T-cell (primary cell): ENCODE measurements around the gene IKZF1. TPM values are rescaled to one million over a fixed set of nuclear protein-coding genes. Genes with fewer than 3 reads are reported as not detected.

Source experiments
- ATAC-seq, 4 experiments: fragments of 200-7000 bp in 3 of 4; fragments of 150-1000 bp in 1 of 4; cut with Tn5 transposase; replicated peaks in 1 of 4; 1 replicate in 3 of 4; 2 replicates in 1 of 4; pipeline ENCODE4 v1.10.0; 2021; ENCODE audit warnings: moderate library complexity in 3 of 4, mild to moderate bottlenecking in 2 of 4, moderate number of reproducible peaks in 1 of 4
- CTCF ChIA-PET, 2 donors: fragments of 300-600 bp; sonication (Branson Sonifier 250); formaldehyde crosslinking; loops; one replicate each; lab custom pipeline; 2022; ENCODE audit warnings: antibody characterized with exemption in 2 of 2; lab: Charles Lee
- POLR2A ChIA-PET, 2 donors: fragments of 300-600 bp; sonication (Branson Sonifier 250); formaldehyde crosslinking; loops; one replicate each; lab custom pipeline; 2022; ENCODE audit warnings: antibody characterized with exemption in 2 of 2; lab: Charles Lee
- DNase-seq, 35 experiments: peaks; one replicate each; pipeline versions ENCODE4 v3.0.0 to v3.0.0-alpha.2; 2013 to 2023
- H3K27ac ChIP-seq: one replicate; pipeline ENCODE4 v1.5.1; 2013; ENCODE audit warnings: low read length
- H3K27me3 ChIP-seq, 2 experiments: replicated peaks in 1 of 2; 1 replicate in 1 of 2; 2 replicates in 1 of 2; pipeline versions ENCODE4 v1.6.1 to v1.7.0; 2013; ENCODE audit warnings: low read length in 1 of 2, mixed read lengths in 1 of 2; ENCODE audit not compliant: control insufficient read depth in 2 of 2, insufficient read depth in 2 of 2; ENCODE audit errors: extremely low read depth in 1 of 2
- H3K36me3 ChIP-seq, 2 donors: 1 replicate in 1 of 2; 2 replicates in 1 of 2; pipeline versions ENCODE4 v1.6.1 to v1.7.0; 2013; ENCODE audit warnings: low read length in 1 of 2; ENCODE audit not compliant: control insufficient read depth in 2 of 2, insufficient read depth in 1 of 2; ENCODE audit errors: extremely low read depth in 1 of 2
- H3K4me1 ChIP-seq, 2 experiments: 1 replicate in 1 of 2; 2 replicates in 1 of 2; pipeline versions ENCODE4 v1.6.1 to v1.7.0; 2013; ENCODE audit warnings: low read length in 2 of 2, mixed read lengths in 1 of 2; ENCODE audit not compliant: insufficient read depth in 2 of 2, control insufficient read depth in 1 of 2; ENCODE audit errors: extremely low read depth in 1 of 2
- H3K4me3 ChIP-seq, 2 donors: 1 replicate in 1 of 2; 2 replicates in 1 of 2; pipeline versions ENCODE4 v1.5.1 to v1.7.0; 2013; ENCODE audit warnings: mild to moderate bottlenecking in 2 of 2, low read length in 1 of 2, moderate library complexity in 1 of 2; ENCODE audit not compliant: control insufficient read depth in 1 of 2; ENCODE audit errors: extremely low read depth in 1 of 2
- H3K9me3 ChIP-seq: 2 replicates; pipeline ENCODE4 v1.7.0; 2013
- H3K27ac Mint-ChIP-seq, 2 donors: one replicate each; pipeline ENCODE4 v1.8.0; 2020 to 2021; ENCODE audit warnings: mild to moderate bottlenecking in 2 of 2, mixed read lengths in 2 of 2
- H3K27me3 Mint-ChIP-seq, 2 donors: one replicate each; pipeline ENCODE4 v1.8.0; 2021 to 2022; ENCODE audit warnings: mixed read lengths in 2 of 2
- H3K36me3 Mint-ChIP-seq: one replicate; pipeline ENCODE4 v1.8.0; 2021; ENCODE audit warnings: mixed read lengths
- H3K4me1 Mint-ChIP-seq, 3 donors: one replicate each; pipeline ENCODE4 v1.8.0; 2020 to 2022; ENCODE audit warnings: mixed read lengths in 3 of 3, mild to moderate bottlenecking in 1 of 3
- H3K4me3 Mint-ChIP-seq, 3 donors: one replicate each; pipeline ENCODE4 v1.8.0; 2020 to 2022; ENCODE audit warnings: mild to moderate bottlenecking in 3 of 3, mixed read lengths in 3 of 3, moderate library complexity in 3 of 3
- H3K9me3 Mint-ChIP-seq, 3 donors: one replicate each; pipeline ENCODE4 v1.8.0; 2020 to 2022; ENCODE audit warnings: mixed read lengths in 3 of 3
- whole genome bisulfite sequencing: methylation state at CpG from one replicate; pipeline ENCODE4 v1.1.5; 2013; ENCODE audit warnings: missing lambda C conversion rate; ENCODE audit not compliant: insufficient coverage; 5-methylcytosine and 5-hydroxymethylcytosine counted together
- total RNA-seq, 35 experiments: library from RNA in 6 of 35; stranded (reverse) in 6 of 35; fragments of 120-200 nt in 1 of 35; gene quantifications; one replicate each; pipeline versions ENCODE4 v1.2.1 to v1.2.4 and lab custom pipeline; 2013 to 2026

Gene IKZF1
- total RNA-seq, 5 donors from 2014 or later (not counting 1 experiment from before 2014, with no cell fraction given): 429 to 525 (median 494) TPM

- ATAC-seq: peak in 1 of 4 experiments; percentile 31
- 95% methylated on average over 3 of the region's 7 CpGs for WGBS
- no peaks in the 10 kb centered on the region for H3K9me3 Mint-ChIP-seq
- no peak for DNase-seq
- Histone ChIP-seq H3K36me3 (peaks cover 8 to 57% of the 10 kb centered on the region in 2 donors), H3K4me1 (peaks cover 0 to 41% of the 10 kb centered on the region in 2 experiments), H3K4me3 (no peak overlapping the region), H3K9me3 (no peaks in the 10 kb centered on the region), H3K27me3 (no peaks in the 10 kb centered on the region), H3K27ac (no peak overlapping the region)
- CTCF ChIA-PET: no interaction called here
- H3K27me3 Mint-ChIP-seq: no peaks in the 10 kb centered on the region
- H3K36me3 Mint-ChIP-seq: peaks cover 47% of the 10 kb centered on the region
- peak overlapping the region; percentile 53 to 84 for H3K27ac Mint-ChIP-seq
- no peak overlapping the region for H3K4me3 Mint-ChIP-seq
- H3K4me1 Mint-ChIP-seq: peaks cover 76 to 87% (median 77%) of the 10 kb centered on the region in 3 donors
- POLR2A ChIA-PET: no interaction called here
These were observed 99.9 kb downstream of the IKZF1 start for GRCh38 chr7:50404392-50404791.

GRCh38 chr7:50405221-50405620, 100.7 kb downstream of the IKZF1 start:
- DNase-seq: no peak
- Mint-ChIP-seq H3K4me3 (no peak overlapping the region), H3K27ac (peak overlapping the region; percentile 64 to 84), H3K9me3 (no peaks in the 10 kb centered on the region), H3K27me3 (no peaks in the 10 kb centered on the region), H3K4me1 (peaks cover 84 to 92% (median 86%) of the 10 kb centered on the region in 3 donors), H3K36me3 (peaks cover 40% of the 10 kb centered on the region)
- H3K4me3 ChIP-seq: no peak overlapping the region
- CTCF ChIA-PET: no interaction called here
- peak overlapping the region; percentile 34 for H3K27ac ChIP-seq
- 81% methylated on average over 5 of the region's 7 CpGs for WGBS
- H3K9me3 ChIP-seq: no peaks in the 10 kb centered on the region
- POLR2A ChIA-PET: no interaction called here
- no peak for ATAC-seq
- peaks cover under 1 to 49% of the 10 kb centered on the region in 2 donors for H3K36me3 ChIP-seq
- peaks cover under 1 to 43% of the 10 kb centered on the region in 2 experiments for H3K4me1 ChIP-seq
- no peaks in the 10 kb centered on the region for H3K27me3 ChIP-seq

- Histone ChIP-seq H3K36me3 (peaks cover 0 to 31% of the 10 kb centered on the region in 2 donors), H3K27me3 (no peaks in the 10 kb centered on the region), H3K4me1 (peaks cover 5 to 45% of the 10 kb centered on the region in 2 experiments), H3K27ac (peak overlapping the region; percentile 12), H3K9me3 (no peaks in the 10 kb centered on the region), H3K4me3 (no peak overlapping the region)
- 88% methylated on average over 1 of the region's 5 CpGs for WGBS
- POLR2A ChIA-PET: no interaction called here
- Mint-ChIP-seq H3K4me1 (peaks cover 82 to 94% (median 83%) of the 10 kb centered on the region in 3 donors), H3K36me3 (peaks cover 24% of the 10 kb centered on the region), H3K9me3 (no peaks in the 10 kb centered on the region), H3K4me3 (peak overlapping the region in 1 of 3 donors; percentile 21), H3K27me3 (no peaks in the 10 kb centered on the region), H3K27ac (peak overlapping the region; percentile 69 to 70)
- no peak for DNase-seq
- ATAC-seq: no peak
- CTCF ChIA-PET: no interaction called here
These were observed 102.4 kb downstream of the IKZF1 start for GRCh38 chr7:50406935-50407334.

- H3K27me3 ChIP-seq: no peaks in the 10 kb centered on the region
- 58% methylated on average over 3 of the region's 17 CpGs for WGBS
- Mint-ChIP-seq H3K36me3 (no peaks in the 10 kb centered on the region), H3K27me3 (no peaks in the 10 kb centered on the region), H3K27ac (peak overlapping the region; percentile 6 to 70), H3K9me3 (no peaks in the 10 kb centered on the region), H3K4me3 (peak overlapping the region in 2 of 3 donors; percentile 4 to 65), H3K4me1 (peaks cover 58 to 73% (median 61%) of the 10 kb centered on the region in 3 donors)
- H3K4me3 ChIP-seq: no peak overlapping the region
- ChIA-PET CTCF (no interaction called here), POLR2A (no interaction called here)
- DNase-seq: peak in 1 of 35 experiments; percentile 32
- H3K9me3 ChIP-seq: no peaks in the 10 kb centered on the region
- peaks cover 5 to 43% of the 10 kb centered on the region in 2 experiments for H3K4me1 ChIP-seq
- no peak overlapping the region for H3K27ac ChIP-seq
- ATAC-seq: peak in 3 of 4 experiments; percentile 26 to 61 (median 44)
- H3K36me3 ChIP-seq: peaks cover 0 to 2% of the 10 kb centered on the region in 2 donors
These were observed 105.6 kb downstream of the IKZF1 start for GRCh38 chr7:50409856-50410745.

GRCh38 chr7:50411332-50411731, 106.8 kb downstream of the IKZF1 start:
- Histone ChIP-seq H3K36me3 (peaks cover 0 to 2% of the 10 kb centered on the region in 2 donors), H3K9me3 (no peaks in the 10 kb centered on the region), H3K4me3 (no peak overlapping the region), H3K4me1 (peaks cover 10 to 36% of the 10 kb centered on the region in 2 experiments), H3K27ac (no peak overlapping the region), H3K27me3 (no peaks in the 10 kb centered on the region)
- WGBS: no CpG with 5 or more reads among the region's 6 CpGs
- POLR2A ChIA-PET: no interaction called here
- Mint-ChIP-seq H3K27ac (peak overlapping the region; percentile 14 to 89), H3K27me3 (no peaks in the 10 kb centered on the region), H3K4me3 (peak overlapping the region in 1 of 3 donors; percentile 65), H3K36me3 (no peaks in the 10 kb centered on the region), H3K9me3 (no peaks in the 10 kb centered on the region), H3K4me1 (peaks cover 56 to 73% (median 62%) of the 10 kb centered on the region in 3 donors)
- CTCF ChIA-PET: interaction anchor here in 1 of 2 donors (0.6 to 0.9 kb wide), 2 partner anchors 11 to 207 kb away, joined by 3 read pairs; no protein-coding TSS in a partner anchor
- ATAC-seq (no peak), DNase-seq (no peak)

GRCh38 chr7:50412973-50413372, 108.5 kb downstream of the IKZF1 start:
- no peaks in the 10 kb centered on the region for H3K9me3 Mint-ChIP-seq
- no peak for ATAC-seq
- ChIA-PET POLR2A (no interaction called here), CTCF (no interaction called here)
- Histone ChIP-seq H3K9me3 (no peaks in the 10 kb centered on the region), H3K27me3 (no peaks in the 10 kb centered on the region), H3K27ac (no peak overlapping the region), H3K4me3 (no peak overlapping the region), H3K4me1 (peaks cover 14 to 34% of the 10 kb centered on the region in 2 experiments), H3K36me3 (peaks cover 0 to 2% of the 10 kb centered on the region in 2 donors)
- H3K4me1 Mint-ChIP-seq: peaks cover 56 to 71% (median 59%) of the 10 kb centered on the region in 3 donors
- H3K4me3 Mint-ChIP-seq: no peak overlapping the region
- H3K27me3 Mint-ChIP-seq: no peaks in the 10 kb centered on the region
- no peaks in the 10 kb centered on the region for H3K36me3 Mint-ChIP-seq
- no peak for DNase-seq
- WGBS: 90% methylated on average over 2 of the region's 4 CpGs
- peak overlapping the region in 1 of 2 donors; percentile 41 for H3K27ac Mint-ChIP-seq
